GM19468 (cell line): ENCODE results near the gene ABCF1.
"Not testable (repeated sequence)": the region's sequence is repeated elsewhere in the genome, so short reads cannot be mapped to it uniquely, and the experiment has no call there.

Experiments
- ATAC-seq: cut with Tn5 transposase; IDR thresholded peaks from one replicate; pipeline ENCODE4 v1.9.1; 2021; ENCODE audit warnings: mild to moderate bottlenecking, moderate library complexity, moderate number of reproducible peaks; ENCODE audit not compliant: unreplicated experiment; ENCODE audit errors: extremely low read depth

The ABCF1 gene

GRCh38 chr6:30571075-30571761, at the start of gene ABCF1:
TSS of gene ABCF1 (plus strand) at chr6:30571442. CDS start at chr6:30571488, 46 bp downstream.
- peak; percentile 95 for ATAC-seq

- not testable (repeated sequence) for ATAC-seq
Measured at GRCh38 chr6:30521952-30522351, 49.3 kb upstream of the ABCF1 start.

- ATAC-seq: not testable (repeated sequence)
Measured at GRCh38 chr6:30526444-30526843, 44.8 kb upstream of the ABCF1 start.

DNA sequence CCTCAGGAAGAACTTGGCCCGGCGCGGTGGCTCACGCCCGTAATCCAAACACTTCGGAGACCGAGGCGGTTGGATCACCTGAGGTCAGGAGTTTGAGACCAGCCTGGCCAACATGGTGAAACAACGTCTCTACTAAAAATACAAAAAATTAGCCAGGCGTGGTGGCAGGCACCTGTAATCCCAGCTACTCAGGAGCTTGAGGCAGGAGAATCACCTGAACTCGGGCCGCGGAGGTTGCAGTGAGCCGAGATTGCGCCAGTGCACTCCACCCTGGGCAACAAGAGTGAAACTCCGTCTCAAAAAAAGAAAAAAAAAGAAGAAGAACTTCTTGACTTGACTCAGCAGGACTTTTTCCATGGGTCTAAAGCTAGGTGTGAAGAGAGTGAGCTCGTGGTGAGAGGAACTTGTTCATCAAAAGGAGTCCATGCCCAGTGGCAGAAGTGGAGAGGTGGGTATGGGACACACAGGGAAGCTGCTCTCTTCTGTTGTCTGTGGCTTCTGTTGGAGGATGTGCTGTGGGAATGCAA, 41.8 kb upstream of the ABCF1 start:
- not testable (repeated sequence) for ATAC-seq

- no peak for ATAC-seq
Measured at GRCh38 chr6:30530014-30530413, 41.2 kb upstream of the ABCF1 start.

GRCh38 chr6:30533460-30534294, 37.6 kb upstream of the ABCF1 start:
- no peak for ATAC-seq

GRCh38 chr6:30537931-30538330, 33.3 kb upstream of the ABCF1 start:
- ATAC-seq: no peak

DNA sequence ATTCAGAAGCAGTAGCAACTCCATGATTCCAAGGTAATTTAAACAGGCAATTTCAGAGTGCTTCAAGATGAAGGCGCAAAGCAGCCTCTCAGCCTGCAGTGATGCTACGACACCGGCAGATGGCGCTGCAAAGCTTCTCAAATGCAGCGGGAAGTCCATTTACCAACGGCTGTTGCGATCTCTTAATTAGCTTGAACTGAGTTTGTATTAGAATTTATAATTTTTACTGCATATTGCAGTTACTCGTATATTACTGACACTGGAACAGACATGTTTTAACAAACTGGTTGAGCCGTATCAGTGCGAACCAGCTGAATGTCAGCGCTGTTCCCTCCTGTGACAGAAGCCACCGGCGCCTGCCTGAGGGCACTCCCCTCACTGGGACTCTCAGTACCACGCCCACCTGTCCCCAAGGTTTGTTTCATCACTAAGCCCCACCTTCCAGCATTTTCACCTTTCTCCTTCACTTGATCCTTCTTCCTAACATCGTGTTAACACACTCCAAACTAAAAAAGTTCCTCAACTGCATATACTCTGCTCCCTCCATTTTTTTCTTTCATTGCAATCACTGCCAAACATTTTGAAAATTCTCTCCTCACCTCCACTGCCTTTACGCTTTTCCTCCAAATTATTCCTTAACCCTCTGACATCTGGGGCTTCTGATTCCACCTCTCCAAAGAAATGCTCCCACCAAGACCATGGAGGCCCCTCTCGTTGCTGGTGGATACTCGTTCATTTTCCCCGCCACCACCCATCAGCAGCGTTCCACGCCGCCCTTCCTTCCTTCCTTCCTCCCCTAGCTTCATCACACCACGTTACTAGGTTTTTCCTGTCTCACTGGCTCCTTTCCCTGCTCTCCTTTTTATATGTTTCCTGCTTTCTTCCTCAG, 29.5 kb upstream of the ABCF1 start:
- no peak for ATAC-seq

- ATAC-seq: no peak
Measured at GRCh38 chr6:30542404-30542725, 28.9 kb upstream of the ABCF1 start.

- ATAC-seq: no peak
Measured at GRCh38 chr6:30542915-30543314, 28.3 kb upstream of the ABCF1 start.

DNA sequence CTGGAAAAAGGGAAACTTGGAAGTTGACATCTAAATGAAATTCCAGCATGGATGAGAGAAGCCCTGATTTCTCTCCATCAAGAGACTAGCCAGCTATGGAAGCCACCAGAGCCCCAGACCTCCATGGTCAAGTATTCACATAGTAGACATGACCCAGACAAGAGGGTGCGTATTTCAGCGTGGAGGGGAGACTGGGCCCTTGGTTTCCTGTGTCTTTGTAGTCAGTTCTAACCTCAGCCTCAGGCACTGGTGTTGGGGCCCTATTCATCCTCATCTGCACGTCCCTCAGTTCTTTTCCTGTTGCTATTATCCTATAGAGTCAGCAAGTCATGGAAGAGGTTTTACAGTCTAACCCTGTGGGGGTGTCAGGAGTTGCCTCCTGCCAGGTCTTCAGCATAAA, 27.4 kb upstream of the ABCF1 start:
- ATAC-seq: no peak

DNA sequence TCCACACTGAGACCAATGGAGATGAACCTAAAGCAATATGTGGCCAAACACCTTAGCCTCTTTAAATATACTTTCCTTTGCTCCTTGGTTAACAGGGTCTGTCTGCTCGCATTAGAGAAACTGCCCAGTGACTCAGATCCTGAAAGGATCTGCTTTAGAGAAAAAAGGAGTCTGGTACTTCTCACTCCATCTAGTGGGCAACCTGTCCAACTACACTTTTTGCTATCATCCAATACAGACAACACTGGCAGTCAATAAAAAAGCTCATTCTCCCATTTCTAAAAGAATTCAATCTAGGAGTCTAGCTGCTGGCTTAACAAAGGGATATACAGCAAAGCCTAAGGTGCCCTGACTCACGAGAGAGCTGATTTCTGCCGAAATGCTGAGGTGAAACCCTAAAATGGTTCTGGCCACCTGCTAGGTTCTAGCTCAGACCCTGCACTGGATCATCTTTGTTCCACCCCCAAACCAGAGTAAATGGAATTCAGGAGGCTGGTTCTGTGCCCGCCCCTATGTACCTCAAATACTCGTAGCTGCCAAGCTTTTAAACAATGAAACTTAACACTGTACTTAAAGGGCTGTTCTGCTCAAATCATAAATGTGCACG, 26.5 kb upstream of the ABCF1 start:
- ATAC-seq: no peak

DNA sequence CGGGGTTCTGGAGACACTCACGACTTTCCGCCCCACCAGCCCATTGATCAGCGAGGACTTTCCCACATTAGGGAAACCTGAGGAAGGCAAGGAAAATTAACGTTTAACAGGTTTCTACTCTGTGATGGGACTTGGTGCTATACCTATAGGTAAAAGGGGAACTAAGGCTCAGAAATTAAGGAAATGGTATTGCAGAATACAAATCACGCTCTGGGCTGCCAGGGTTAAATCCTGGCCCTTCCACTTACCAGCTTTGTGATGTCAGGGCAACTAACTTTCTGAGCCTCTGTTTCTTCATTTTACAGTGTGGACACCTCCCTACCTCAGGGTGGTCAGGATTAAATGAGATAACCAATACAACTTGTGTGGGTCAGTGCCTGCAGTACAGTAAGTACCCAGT, 23.8 kb upstream of the ABCF1 start:
- ATAC-seq: no peak

DNA sequence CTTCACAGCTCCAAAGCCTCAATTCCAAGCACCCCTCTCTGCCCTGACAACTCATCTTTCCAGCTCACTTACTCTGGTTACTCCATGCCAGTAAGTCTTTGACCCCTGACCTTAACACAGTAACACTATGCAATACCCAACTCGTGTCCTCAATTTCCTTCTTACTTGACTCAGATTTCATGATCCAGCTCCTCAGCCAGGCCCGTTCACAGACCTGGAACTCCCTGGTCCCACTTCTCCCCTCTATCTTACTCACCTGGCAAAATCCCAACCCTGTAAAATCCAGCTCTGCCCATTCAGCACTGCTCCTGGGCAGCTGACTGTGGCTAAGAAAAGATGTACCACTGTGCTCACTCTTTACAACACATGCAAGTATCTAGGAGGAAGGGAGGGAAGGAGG, 22.9 kb upstream of the ABCF1 start:
- no peak for ATAC-seq

- ATAC-seq: no peak
Measured at GRCh38 chr6:30554404-30554803, 16.8 kb upstream of the ABCF1 start.

GRCh38 chr6:30554962-30555815, 16.1 kb upstream of the ABCF1 start:
- no peak for ATAC-seq

GRCh38 chr6:30555816-30556065, 15.5 kb upstream of the ABCF1 start:
- ATAC-seq: no peak

GRCh38 chr6:30556066-30556905, 15.0 kb upstream of the ABCF1 start, which contains the start of gene GNL1:
TSS of gene GNL1 (minus strand) at chr6:30556489. CDS start at chr6:30556203, 286 bp downstream.
- ATAC-seq: peak; percentile 26
